Pancreas (tissue), 10 donors: ENCODE measurements around the gene ANKRD10. TPM values are rescaled to one million over a fixed set of nuclear protein-coding genes. Genes with fewer than 3 reads are reported as not detected.
"Not testable (repeated sequence)": the region's sequence is repeated elsewhere in the genome, so short reads cannot be mapped to it uniquely, and the experiment has no call there.

ENCODE experiments used
- ATAC-seq, 4 donors: fragments of 200-7000 bp; cut with Tn5 transposase; one replicate each; pipeline versions ENCODE4 v1.8.0 to v1.9.1; 2020; ENCODE audit warnings: mild to moderate bottlenecking in 4 of 4, moderate library complexity in 4 of 4
- DNase-seq, 6 donors: peaks; one replicate each; pipeline ENCODE4 v3.0.0-alpha.2; 2020
- FAIRE-seq: peaks from 2 replicates; lab custom pipeline; 2012; peaks lifted over from hg19 to GRCh38; lab: Jason Lieb, UNC
- H3K27ac ChIP-seq, 4 donors: fragments of 200-600 bp; sonication (generic); 1 replicate in 3 of 4; 2 replicates in 1 of 4; pipeline versions ENCODE4 v1.5.0 to v1.8.0; 2020
- H3K27me3 ChIP-seq, 4 donors: fragments of 200-600 bp; one replicate each; pipeline ENCODE4 v1.8.0; 2021
- H3K36me3 ChIP-seq, 3 donors: fragments of 200-600 bp; sonication (generic) in 1 of 3; one replicate each; pipeline versions ENCODE4 v1.5.0 to v1.8.0; 2020 to 2021
- H3K4me1 ChIP-seq, 3 donors: fragments of 200-600 bp; one replicate each; pipeline ENCODE4 v1.8.0; 2021
- H3K4me3 ChIP-seq, 4 donors: fragments of 200-600 bp; sonication (generic) in 2 of 4; one replicate each; pipeline versions ENCODE4 v1.5.0 to v1.8.0; 2020 to 2021
- H3K9me3 ChIP-seq, 4 donors: fragments of 200-600 bp; one replicate each; pipeline ENCODE4 v1.8.0; 2021
- CTCF ChIP-seq, 4 donors: fragments of 200-600 bp; sonication (generic) in 3 of 4; IDR thresholded peaks; one replicate each; pipeline versions ENCODE4 v1.5.0 to v1.8.0; 2021; ENCODE audit warnings: antibody characterized with exemption in 4 of 4
- WGBS, 2 donors: extraction: QIAGEN DNeasy Blood & Tissue Kit; methylation state at CpG; one replicate each; pipeline ENCODE4 v1.1.7; 2013; 5-methylcytosine and 5-hydroxymethylcytosine counted together
- intact Hi-C, 3 donors: fragments of 100-400 bp; cut with DNase I; formaldehyde crosslinking; loops; one replicate each; pipeline versions ENCODE4 v1.11.1 to v1.14.2; 2022
- polyA plus RNA-seq, 2 donors: library from polyadenylated mRNA; stranded (reverse); fragments of 200-250 nt; gene quantifications; one replicate each; pipeline ENCODE4 v1.2.3, GENCODE V29; 2013
- total RNA-seq, 6 donors: library from RNA; stranded (reverse); fragmentation: NEBNext Ultra II Directional in 4 of 6; extraction: Animal tissue kit (Norgen Biotek cat#: 25700) in 4 of 6; gene quantifications; one replicate each; pipeline versions ENCODE4 v1.2.1 to v1.2.4, GENCODE V29; 2021 to 2023
- donor health status: healthy with polysubstance abuse.
- donor health status: DM: no; HTN: no; CAD: no; lungs with moderate emphysema.
- donor health status: DM: no; HTN: no; CAD: no.
- donor health status: control.
- donor health status: control.
- donor health status: Bipolar disorder and iron deficiency.
- donor health status: DM: yes; HTN: yes; CAD: no.
- donor health status: DM: no; HTN: no; CAD: no.
- donor health status: DM: no; HTN: no; CAD: no.
- donor health status: DM: yes; HTN: yes; CAD: no.

The ANKRD10 gene
- total and polyA plus RNA-seq, 8 donors = 37.6 to 138 (median 67.9) TPM

- H3K27me3 ChIP-seq = no peaks in the 10 kb centered on the region
- no peaks in the 10 kb centered on the region for H3K9me3 ChIP-seq
- H3K27ac ChIP-seq = no peak overlapping the region
- intact Hi-C loops = no loop called here
- DNase-seq (no peak), FAIRE-seq (no peak), ATAC-seq (no peak)
- H3K4me3 ChIP-seq = no peak overlapping the region
- 86 to 93% methylated on average over 3 of the region's 4 CpGs for WGBS, 2 donors
- no peaks in the 10 kb centered on the region for H3K36me3 ChIP-seq
- no peak for TF ChIP-seq CTCF (IDR thresholded peaks at IDR 0.05)
- H3K4me1 ChIP-seq = no peaks in the 10 kb centered on the region
Measured at GRCh38 chr13:110838867-110839538, 75.9 kb downstream of the ANKRD10 start.

GRCh38 chr13:110838116-110838515 is 76.8 kb downstream of the ANKRD10 start:
- H3K4me3 ChIP-seq = no peak overlapping the region
- no peaks in the 10 kb centered on the region for H3K4me1 ChIP-seq
- H3K27ac ChIP-seq = no peak overlapping the region
- H3K36me3 ChIP-seq = no peaks in the 10 kb centered on the region
- no peak for TF ChIP-seq CTCF (IDR thresholded peaks at IDR 0.05)
- H3K9me3 ChIP-seq = no peaks in the 10 kb centered on the region
- H3K27me3 ChIP-seq = no peaks in the 10 kb centered on the region
- intact Hi-C loops = no loop called here
- FAIRE-seq (no peak), DNase-seq (no peak), ATAC-seq (no peak)
- WGBS, 2 donors = 69 to 72% methylated on average over 8 of the region's 8 CpGs

- H3K36me3 ChIP-seq, H3K27ac ChIP-seq, H3K4me3 ChIP-seq, DNase-seq, H3K27me3 ChIP-seq, FAIRE-seq, ATAC-seq, intact Hi-C loops, H3K4me1 ChIP-seq, H3K9me3 ChIP-seq: not testable (repeated sequence)
- 84 to 86% methylated on average over 5 of the region's 5 CpGs for WGBS, 2 donors
Measured at GRCh38 chr13:110837397-110838061, 77.3 kb downstream of the ANKRD10 start.

- ATAC-seq = no peak
- no peak for DNase-seq
- Histone ChIP-seq H3K27ac (no peak overlapping the region), H3K27me3 (no peaks in the 10 kb centered on the region), H3K36me3 (no peaks in the 10 kb centered on the region), H3K4me3 (no peak overlapping the region), H3K9me3 (no peaks in the 10 kb centered on the region), H3K4me1 (no peaks in the 10 kb centered on the region)
- WGBS, 2 donors = 61 to 87% methylated on average over 2 of the region's 2 CpGs
- no peak for TF ChIP-seq CTCF (IDR thresholded peaks at IDR 0.05)
- intact Hi-C loops = no loop called here
- FAIRE-seq = no peak
Measured at GRCh38 chr13:110836605-110836903, 78.3 kb downstream of the ANKRD10 start.

- no peak for DNase-seq
- no peak for ATAC-seq
- H3K27me3 ChIP-seq = no peaks in the 10 kb centered on the region
- WGBS, 2 donors = 33 to 37% methylated on average over 7 of the region's 7 CpGs
- intact Hi-C loops = no loop called here
- no peak overlapping the region for H3K27ac ChIP-seq
- no peak for TF ChIP-seq CTCF (IDR thresholded peaks at IDR 0.05)
- no peaks in the 10 kb centered on the region for H3K4me1 ChIP-seq
- H3K9me3 ChIP-seq = no peaks in the 10 kb centered on the region
- H3K36me3 ChIP-seq = no peaks in the 10 kb centered on the region
- H3K4me3 ChIP-seq = no peak overlapping the region
- no peak for FAIRE-seq
Measured at GRCh38 chr13:110835721-110836604, 78.9 kb downstream of the ANKRD10 start.
